LNCaP clone FGC (cell line): ENCODE results near the gene PDE4D.
"Not testable (repeated sequence)": the region's sequence is repeated elsewhere in the genome, so short reads cannot be mapped to it uniquely, and the experiment has no call there.

Source experiments
- DNase-seq: peaks from one replicate; pipeline ENCODE4 v3.0.0-alpha.2; 2011; ENCODE audit warnings: low read depth
- H3K4me3 ChIP-seq: 2 replicates; pipeline ENCODE4 v1.5.1; 2011; ENCODE audit warnings: mild to moderate bottlenecking, low read depth, low read length, control low read depth
- TF ChIP-seq, protein P1 (sequence below): IDR thresholded peaks from 2 replicates; pipeline ENCODE4 v1.5.1; 2012; ENCODE audit warnings: mild to moderate bottlenecking; ENCODE audit not compliant: control insufficient read depth, insufficient read depth; ENCODE audit errors: extremely low read depth

The PDE4D gene

DNA sequence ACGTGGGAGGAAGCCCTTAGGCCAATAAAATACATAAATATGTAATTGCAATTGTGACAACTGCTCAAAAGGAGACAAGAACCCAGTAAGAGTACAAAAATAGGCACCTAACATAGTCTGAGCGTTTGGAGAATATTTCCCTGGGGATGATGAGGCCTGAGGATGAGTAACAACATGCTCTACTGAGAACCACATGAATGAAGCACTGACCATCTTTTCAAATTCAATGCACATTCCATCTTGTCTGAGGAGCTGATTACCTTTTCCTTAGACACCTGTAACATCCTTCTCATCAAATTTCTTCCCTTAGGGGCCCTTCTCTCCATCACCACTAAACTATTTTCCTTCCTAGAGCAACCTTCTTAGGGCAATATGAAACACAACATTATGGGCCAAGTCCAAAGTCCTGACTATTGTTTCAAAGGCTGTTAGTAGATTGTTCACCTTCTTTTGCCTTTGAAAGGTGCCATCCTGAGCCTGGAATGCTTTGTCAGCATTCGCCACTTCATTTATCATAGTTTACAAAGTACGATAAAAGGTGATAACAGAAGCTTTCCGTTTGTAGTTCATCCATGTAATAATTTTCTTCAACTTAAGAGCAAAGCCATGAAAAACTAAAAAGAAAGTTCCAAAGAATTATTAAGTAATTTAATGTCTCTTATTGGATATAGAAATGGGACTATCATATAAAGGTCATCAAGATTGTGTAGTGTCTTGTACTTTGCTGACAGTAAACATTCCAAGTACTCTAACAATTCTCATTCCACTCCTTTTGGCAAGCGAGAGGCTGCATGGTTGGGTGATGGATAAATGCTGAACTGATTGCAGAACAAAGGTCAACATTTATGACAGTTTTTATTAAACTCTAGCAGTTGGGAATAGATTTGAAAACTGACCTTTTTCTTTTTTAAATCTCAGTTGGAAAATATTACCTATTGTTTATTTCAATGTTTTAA lies 471.3 kb downstream of the PDE4D start:
- no peak for DNase-seq
- H3K4me3 ChIP-seq = no peak overlapping the region
- TF ChIP-seq, protein P1, sequence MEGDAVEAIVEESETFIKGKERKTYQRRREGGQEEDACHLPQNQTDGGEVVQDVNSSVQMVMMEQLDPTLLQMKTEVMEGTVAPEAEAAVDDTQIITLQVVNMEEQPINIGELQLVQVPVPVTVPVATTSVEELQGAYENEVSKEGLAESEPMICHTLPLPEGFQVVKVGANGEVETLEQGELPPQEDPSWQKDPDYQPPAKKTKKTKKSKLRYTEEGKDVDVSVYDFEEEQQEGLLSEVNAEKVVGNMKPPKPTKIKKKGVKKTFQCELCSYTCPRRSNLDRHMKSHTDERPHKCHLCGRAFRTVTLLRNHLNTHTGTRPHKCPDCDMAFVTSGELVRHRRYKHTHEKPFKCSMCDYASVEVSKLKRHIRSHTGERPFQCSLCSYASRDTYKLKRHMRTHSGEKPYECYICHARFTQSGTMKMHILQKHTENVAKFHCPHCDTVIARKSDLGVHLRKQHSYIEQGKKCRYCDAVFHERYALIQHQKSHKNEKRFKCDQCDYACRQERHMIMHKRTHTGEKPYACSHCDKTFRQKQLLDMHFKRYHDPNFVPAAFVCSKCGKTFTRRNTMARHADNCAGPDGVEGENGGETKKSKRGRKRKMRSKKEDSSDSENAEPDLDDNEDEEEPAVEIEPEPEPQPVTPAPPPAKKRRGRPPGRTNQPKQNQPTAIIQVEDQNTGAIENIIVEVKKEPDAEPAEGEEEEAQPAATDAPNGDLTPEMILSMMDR = no peak

DNA sequence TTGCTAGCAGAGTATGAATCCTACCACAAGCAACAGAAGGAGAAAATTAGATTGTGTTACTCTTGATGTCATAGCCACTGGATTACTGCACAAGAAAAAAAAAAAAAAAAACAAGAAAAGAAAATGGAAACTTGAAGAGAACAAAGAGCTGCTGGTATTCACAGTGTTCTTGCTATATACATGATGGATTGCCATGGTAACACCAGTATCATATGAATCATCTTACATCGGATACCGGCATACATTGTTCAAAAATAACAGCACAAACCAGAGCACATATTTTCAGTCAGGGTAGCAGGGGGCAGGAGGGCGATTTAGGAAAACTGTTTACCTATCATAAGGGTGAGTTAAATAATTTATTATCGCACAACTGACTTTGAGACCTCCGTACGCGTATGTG lies 472.9 kb downstream of the PDE4D start:
- TF ChIP-seq, protein P1 = no peak
- H3K4me3 ChIP-seq = no peak overlapping the region
- DNase-seq = no peak

DNA sequence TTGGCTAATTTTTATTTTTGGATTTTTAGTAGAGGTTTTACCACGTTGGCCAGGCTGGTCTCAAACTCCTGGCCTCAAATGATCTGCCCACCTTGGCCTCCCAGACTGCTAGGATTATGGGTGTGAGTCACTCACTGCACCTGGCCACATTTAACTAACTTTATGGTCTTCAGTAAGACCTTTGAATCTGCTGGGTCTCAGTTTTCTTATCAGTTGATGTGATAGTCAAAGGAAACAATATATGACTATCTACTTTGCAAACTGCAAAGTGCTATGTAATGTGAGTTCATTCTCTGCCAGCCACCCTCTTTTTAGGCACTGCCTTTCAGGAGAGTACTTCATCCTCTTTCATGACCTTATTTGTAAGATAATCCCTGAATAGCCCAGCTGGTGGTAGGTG lies 474.7 kb downstream of the PDE4D start:
- no peak overlapping the region for H3K4me3 ChIP-seq
- TF ChIP-seq, protein P1 = no peak
- no peak for DNase-seq

DNA sequence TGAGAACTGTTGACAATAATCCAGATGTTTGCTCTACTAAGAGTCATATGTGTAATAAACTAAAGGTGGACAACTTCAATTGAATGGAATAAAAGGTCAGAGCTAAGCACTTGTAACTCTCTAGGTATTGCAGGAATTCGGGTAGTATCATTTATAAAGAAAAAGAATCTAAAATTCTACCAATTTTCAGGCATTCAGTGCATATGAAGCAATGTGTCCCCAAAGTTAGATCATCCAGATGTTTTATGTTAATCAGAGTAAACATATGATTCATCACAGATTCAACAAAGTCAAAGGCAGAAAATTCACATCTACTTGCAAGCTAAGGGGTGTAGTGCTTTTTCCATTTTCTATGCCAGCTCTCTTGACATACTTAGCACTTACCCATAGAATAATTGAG lies 477.1 kb downstream of the PDE4D start:
- no peak for DNase-seq
- TF ChIP-seq, protein P1 = no peak
- H3K4me3 ChIP-seq = no peak overlapping the region

DNA sequence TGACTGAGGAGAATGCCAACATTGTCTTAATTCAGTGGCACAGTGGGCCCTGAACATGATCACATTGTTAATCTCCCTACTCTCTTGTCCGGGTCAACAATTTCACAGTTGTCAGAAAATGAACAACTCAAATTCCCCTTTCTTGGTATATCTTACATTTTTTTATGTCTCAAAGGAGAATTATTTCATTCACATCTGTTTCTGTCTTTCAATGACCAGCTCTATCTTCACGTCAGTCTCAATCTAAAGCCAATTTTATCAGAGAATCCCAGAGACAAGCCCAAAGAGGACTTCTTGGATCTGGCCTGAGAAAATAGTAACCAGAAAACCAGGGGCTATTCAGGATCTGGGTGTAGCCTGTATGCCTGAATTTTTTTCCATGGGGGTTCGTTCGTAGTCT lies 477.5 kb downstream of the PDE4D start:
- DNase-seq = no peak
- TF ChIP-seq, protein P1 = no peak
- H3K4me3 ChIP-seq = no peak overlapping the region

DNA sequence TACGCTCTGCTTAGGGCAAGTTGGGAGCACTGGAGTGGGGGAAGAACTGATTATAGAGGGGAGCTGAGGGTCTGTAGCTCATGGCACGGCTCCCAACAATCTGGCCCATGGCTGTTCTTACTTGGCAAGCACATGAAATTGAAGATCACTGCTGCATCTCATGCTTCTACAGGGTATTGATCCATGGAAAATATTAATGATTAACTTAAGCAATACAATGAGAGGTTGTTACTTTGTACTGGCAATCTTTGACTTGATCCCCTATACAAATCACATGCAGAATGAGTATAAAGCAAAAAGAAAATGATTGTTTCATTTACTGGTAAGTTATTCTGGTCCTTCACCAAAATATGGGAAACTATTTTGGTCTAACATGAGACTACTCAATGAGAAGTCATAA lies 481.1 kb downstream of the PDE4D start:
- H3K4me3 ChIP-seq = no peak overlapping the region
- TF ChIP-seq, protein P1 = no peak
- no peak for DNase-seq

DNA sequence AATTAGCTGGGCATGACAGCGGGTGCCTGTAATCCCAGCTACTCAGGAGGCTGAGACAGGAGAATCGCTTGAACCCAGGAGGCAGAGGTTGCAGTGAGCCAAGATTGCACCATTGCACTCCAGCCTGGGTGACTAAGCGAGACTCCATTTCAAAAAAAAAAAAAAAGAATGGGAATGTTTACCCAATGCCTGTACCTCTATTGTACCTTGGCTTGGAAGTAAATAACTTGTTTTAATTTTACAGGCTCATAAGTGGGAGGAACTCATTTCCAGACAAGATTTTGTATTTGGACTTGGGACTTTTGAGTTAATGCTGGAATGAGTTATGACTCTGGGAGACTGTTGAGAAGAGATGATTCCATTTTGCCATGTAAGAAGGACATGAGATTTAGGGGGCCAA lies 484.5 kb downstream of the PDE4D start:
- not testable (repeated sequence) for H3K4me3 ChIP-seq, DNase-seq
